Measurements from ENCODE around the gene ZZZ3. TPM values are rescaled to one million over a fixed set of nuclear protein-coding genes. Genes with fewer than 3 reads are reported as not detected.

The ZZZ3 gene
- total and polyA plus RNA-seq, 2 of the 8 experiments (the other 6 are each of a cell fraction or from before 2014, with no cell fraction given), result 12.8 to 54.6 TPM

GRCh38 chr1:77639056-77639455, 43.4 kb downstream of the ZZZ3 start:
- Histone ChIP-seq H4K5ac (ENCODE audit: insufficient read length, low read depth, low read length) (no peak overlapping the region), H3K4me3 (ENCODE audit: extremely low read depth in 1 of 4, insufficient read depth in 2 of 4, low read depth in 3 of 4, low read length in 4 of 4) (no peak overlapping the region), H3K23me2 (ENCODE audit: low read depth, low read length) (no peaks in the 10 kb centered on the region), H4K20me1 (replicated peaks in 1 of 2; ENCODE audit: control insufficient read depth in 1 of 2, insufficient read depth in 2 of 2, low read length in 2 of 2) (peaks cover 0 to 4% of the 10 kb centered on the region in 2 experiments), H3K27ac (ENCODE audit: low read depth, low read length) (no peak overlapping the region), H3K36me3 (ENCODE audit: control insufficient read depth in 2 of 4, insufficient read depth in 4 of 4, low read length in 3 of 4) (no peaks in the 10 kb centered on the region; a peak in 2 of 8 replicates), H2BK120ac (replicated peaks; ENCODE audit: low read depth, low read length) (no peak overlapping the region), H3K18ac (ENCODE audit: extremely low read depth, low read length) (no peak overlapping the region), H3K79me1 (ENCODE audit: low read depth, low read length) (no peaks in the 10 kb centered on the region), H2BK15ac (ENCODE audit: low read length) (no peak overlapping the region), H3K27me3 (replicated peaks in 1 of 4; ENCODE audit: control insufficient read depth in 3 of 4, extremely low read depth in 1 of 4, insufficient read depth in 3 of 4, low read length in 3 of 4) (no peaks in the 10 kb centered on the region), H3K4me2 (ENCODE audit: insufficient read depth in 1 of 2, low read depth in 2 of 2, low read length in 2 of 2) (no peak overlapping the region), H3K4me1 (replicated peaks in 1 of 4; ENCODE audit: control insufficient read depth in 3 of 4, insufficient read depth in 4 of 4, low read length in 3 of 4) (peaks cover 0 to 6% (median 3%) of the 10 kb centered on the region in 4 experiments; a peak in 3 of 7 replicates), H2BK20ac (ENCODE audit: low read length) (no peak overlapping the region), H3K9ac (replicated peaks in 1 of 4; ENCODE audit: extremely low read depth in 1 of 4, low read depth in 3 of 4, low read length in 3 of 4) (no peak overlapping the region), H4K91ac (replicated peaks; ENCODE audit: insufficient read length, low read length) (no peak overlapping the region), H2BK12ac (ENCODE audit: low read depth, low read length) (no peak overlapping the region), H4K8ac (ENCODE audit: extremely low read depth, insufficient read depth, low read length) (no peak overlapping the region), H3K14ac (ENCODE audit: insufficient read length) (no peak overlapping the region), H3K79me2 (ENCODE audit: control insufficient read depth in 1 of 2, insufficient read depth in 2 of 2, low read length in 2 of 2) (peaks cover 0 to 33% of the 10 kb centered on the region in 2 experiments; a peak in 2 of 4 replicates), H2AK5ac (ENCODE audit: low read depth, low read length) (no peak overlapping the region), H3K4ac (replicated peaks; ENCODE audit: insufficient read length, low read depth, low read length) (no peak overlapping the region), H3K23ac (ENCODE audit: insufficient read length) (no peak overlapping the region), H2AFZ (ENCODE audit: low read length) (no peak overlapping the region), H3K9me3 (ENCODE audit: insufficient read depth in 2 of 2, low read depth in 1 of 2, low read length in 1 of 2) (no peaks in the 10 kb centered on the region), H3K56ac (replicated peaks; ENCODE audit: insufficient read length, low read depth, low read length) (no peak overlapping the region), H2BK5ac (ENCODE audit: low read depth, low read length) (no peak overlapping the region)
- CTCF ChIA-PET (ENCODE audit: partially characterized antibody), result interaction anchor here (0.6 to 0.7 kb wide), 3 partner anchors 31 to 1866 kb away, joined by 3 to 4 read pairs (median 3); no protein-coding TSS in a partner anchor
- 59% methylated on average over 3 of the region's 3 CpGs; no CpG with 5 or more reads in 1 of the 2 experiments for WGBS, 2 experiments (ENCODE audit: extremely low coverage in 1 of 2, insufficient coverage in 1 of 2, insufficient read length in 1 of 2, insufficient replicate concordance in 2 of 2, low coverage in 1 of 2, low lambda C conversion rate in 2 of 2, missing lambda C conversion rate in 1 of 2)
- TF ChIP-seq RAD21 (IDR thresholded peaks at IDR 0.05 in 1 of 2, conservative IDR thresholded peaks at IDR 0.05 in 1 of 2; ENCODE audit: low read depth in 2 of 2, low read length in 2 of 2) (no peak), BRCA1 (IDR thresholded peaks at IDR 0.05; ENCODE audit: low read depth, low read length) (no peak), USF2 (IDR thresholded peaks at IDR 0.05; ENCODE audit: low read length) (no peak), SUZ12 (IDR thresholded peaks at IDR 0.05; ENCODE audit: low read length) (no peak), FOSL1 (IDR thresholded peaks at IDR 0.05; ENCODE audit: insufficient read depth, low read depth, low read length) (no peak), CHD1 (IDR thresholded peaks at IDR 0.05; ENCODE audit: low read depth, low read length) (no peak), RNF2 (IDR thresholded peaks at IDR 0.05; ENCODE audit: borderline replicate concordance, low read depth, low read length, missing control alignments, poor library complexity, severe bottlenecking) (no peak), ATF3 (IDR thresholded peaks at IDR 0.05; ENCODE audit: insufficient read depth, low read depth, low read length) (no peak), TBP (IDR thresholded peaks at IDR 0.05; ENCODE audit: low read depth, low read length) (no peak), SP2 (IDR thresholded peaks at IDR 0.05; ENCODE audit: low read length) (no peak), TEAD4 (IDR thresholded peaks at IDR 0.05; ENCODE audit: low read depth, low read length) (no peak)
- FAIRE-seq (no peak), DNase-seq (ENCODE audit: low read depth in 1 of 2, low spot score in 2 of 2) (no peak)
- POLR2A ChIA-PET (ENCODE audit: partially characterized antibody), result no interaction called here

Measured in H1 (cell line).